Activated B cell treated with CpG ODN at 0.5 μM for 24 hours (primary cell): ENCODE measurements around the gene GDF7. TPM values are rescaled to one million over a fixed set of nuclear protein-coding genes. Genes with fewer than 3 reads are reported as not detected.

Experiments used
- ATAC-seq: fragments of 200-7000 bp; cut with Tn5 transposase; one replicate; pipeline ENCODE4 v1.10.0; 2021; ENCODE audit warnings: low read depth, mild to moderate bottlenecking, moderate library complexity
- CTCF ChIA-PET: fragments of 350-600 bp; sonication (Branson Sonifier 250); formaldehyde crosslinking; loops from one replicate; lab custom pipeline; 2021; ENCODE audit warnings: antibody characterized with exemption; lab: Charles Lee
- POLR2A ChIA-PET: fragments of 350-600 bp; sonication (Branson Sonifier 250); formaldehyde crosslinking; loops from one replicate; lab custom pipeline; 2021; ENCODE audit warnings: antibody characterized with exemption; lab: Charles Lee
- DNase-seq: peaks from one replicate; pipeline ENCODE4 v3.0.0; 2022
- H3K27ac Mint-ChIP-seq: one replicate; pipeline ENCODE4 v1.8.0; 2020; ENCODE audit warnings: mixed read lengths
- H3K27me3 Mint-ChIP-seq: one replicate; pipeline ENCODE4 v1.8.0; 2021; ENCODE audit warnings: mixed read lengths
- H3K36me3 Mint-ChIP-seq: one replicate; pipeline ENCODE4 v1.8.0; 2021; ENCODE audit warnings: low read depth, mixed read lengths
- H3K4me1 Mint-ChIP-seq: one replicate; pipeline ENCODE4 v1.8.0; 2021; ENCODE audit warnings: mixed read lengths
- H3K4me3 Mint-ChIP-seq: one replicate; pipeline ENCODE4 v1.8.0; 2020; ENCODE audit warnings: mild to moderate bottlenecking, mixed read lengths
- H3K9me3 Mint-ChIP-seq: one replicate; pipeline ENCODE4 v1.8.0; 2020; ENCODE audit warnings: mixed read lengths
- intact Hi-C: fragments of 100-400 bp; cut with micrococcal nuclease; formaldehyde crosslinking; loops from one replicate; pipeline ENCODE4 v1.15.1; 2024
- total RNA-seq: library from RNA; stranded (reverse); gene quantifications from 2 replicates; pipeline ENCODE4 v1.2.3, GENCODE V29; 2022
- TF ChIP-seq, protein P1 (sequence below): fragments of 200-600 bp; IDR thresholded peaks from one replicate; pipeline ENCODE4 v1.8.0; 2022; ENCODE audit warnings: antibody characterized with exemption, mild to moderate bottlenecking

Gene GDF7
- total RNA-seq, 1 donor from 2014 or later, result 6.7 TPM

DNA sequence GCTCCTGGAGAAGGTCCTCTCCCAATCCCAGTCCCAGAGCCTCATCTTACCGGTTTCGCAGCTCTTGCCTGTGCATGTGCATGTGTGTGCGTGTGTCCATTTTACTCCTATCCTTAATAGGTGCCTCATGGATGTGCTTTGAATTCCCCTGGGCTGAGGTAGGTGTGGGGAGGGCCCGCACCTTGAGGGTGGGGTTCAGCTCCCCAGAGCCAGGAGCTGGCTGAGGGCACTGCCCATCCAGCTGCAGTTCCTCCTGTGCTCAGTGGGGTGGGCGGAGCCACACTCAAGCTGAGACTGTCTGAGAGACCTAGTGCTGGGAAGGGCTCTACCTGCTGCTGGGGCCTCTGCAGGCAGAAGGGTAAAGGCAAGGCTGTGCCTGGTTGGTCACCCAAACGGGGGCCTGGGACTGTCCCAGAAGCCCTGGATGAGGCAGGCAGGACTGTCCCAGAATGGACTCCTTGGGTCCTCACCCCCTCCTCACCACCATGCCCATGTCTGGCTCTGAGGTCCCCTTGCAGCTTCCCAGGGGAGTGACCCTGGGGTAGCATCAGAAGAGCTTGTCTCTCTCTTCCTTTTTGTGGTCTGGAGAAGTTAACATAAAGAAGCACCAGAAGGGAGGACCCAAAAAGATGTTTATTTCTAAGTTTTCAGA lies 8.9 kb downstream of the GDF7 start:
- TF ChIP-seq, protein P1, sequence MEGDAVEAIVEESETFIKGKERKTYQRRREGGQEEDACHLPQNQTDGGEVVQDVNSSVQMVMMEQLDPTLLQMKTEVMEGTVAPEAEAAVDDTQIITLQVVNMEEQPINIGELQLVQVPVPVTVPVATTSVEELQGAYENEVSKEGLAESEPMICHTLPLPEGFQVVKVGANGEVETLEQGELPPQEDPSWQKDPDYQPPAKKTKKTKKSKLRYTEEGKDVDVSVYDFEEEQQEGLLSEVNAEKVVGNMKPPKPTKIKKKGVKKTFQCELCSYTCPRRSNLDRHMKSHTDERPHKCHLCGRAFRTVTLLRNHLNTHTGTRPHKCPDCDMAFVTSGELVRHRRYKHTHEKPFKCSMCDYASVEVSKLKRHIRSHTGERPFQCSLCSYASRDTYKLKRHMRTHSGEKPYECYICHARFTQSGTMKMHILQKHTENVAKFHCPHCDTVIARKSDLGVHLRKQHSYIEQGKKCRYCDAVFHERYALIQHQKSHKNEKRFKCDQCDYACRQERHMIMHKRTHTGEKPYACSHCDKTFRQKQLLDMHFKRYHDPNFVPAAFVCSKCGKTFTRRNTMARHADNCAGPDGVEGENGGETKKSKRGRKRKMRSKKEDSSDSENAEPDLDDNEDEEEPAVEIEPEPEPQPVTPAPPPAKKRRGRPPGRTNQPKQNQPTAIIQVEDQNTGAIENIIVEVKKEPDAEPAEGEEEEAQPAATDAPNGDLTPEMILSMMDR, result no peak
- peaks cover 73% of the 10 kb centered on the region for H3K4me1 Mint-ChIP-seq
- ATAC-seq (peak; percentile 82), DNase-seq (peak; percentile 51)
- H3K27ac Mint-ChIP-seq, result peak overlapping the region; percentile 94
- H3K36me3 Mint-ChIP-seq, result peaks cover 14% of the 10 kb centered on the region
- intact Hi-C loops, result loop anchor here (1.0 to 2.0 kb wide), 2 partner anchors 9 to 15 kb away; partner anchors contain the start of gene GDF7
- CTCF ChIA-PET, result interaction anchor here (0.6 to 5.0 kb wide), 14 partner anchors 9 to 289 kb away, joined by 3 to 69 read pairs (median 3); partner anchors contain the start of genes GDF7 and HS1BP3
- H3K4me3 Mint-ChIP-seq, result peak overlapping the region; percentile 64
- no peaks in the 10 kb centered on the region for H3K9me3 Mint-ChIP-seq
- H3K27me3 Mint-ChIP-seq, result no peaks in the 10 kb centered on the region
- POLR2A ChIA-PET, result interaction anchor here (0.8 to 5.4 kb wide), 7 partner anchors 9 to 147 kb away, joined by 3 to 116 read pairs (median 15); partner anchors contain the start of genes GDF7, HS1BP3 and LDAH

DNA sequence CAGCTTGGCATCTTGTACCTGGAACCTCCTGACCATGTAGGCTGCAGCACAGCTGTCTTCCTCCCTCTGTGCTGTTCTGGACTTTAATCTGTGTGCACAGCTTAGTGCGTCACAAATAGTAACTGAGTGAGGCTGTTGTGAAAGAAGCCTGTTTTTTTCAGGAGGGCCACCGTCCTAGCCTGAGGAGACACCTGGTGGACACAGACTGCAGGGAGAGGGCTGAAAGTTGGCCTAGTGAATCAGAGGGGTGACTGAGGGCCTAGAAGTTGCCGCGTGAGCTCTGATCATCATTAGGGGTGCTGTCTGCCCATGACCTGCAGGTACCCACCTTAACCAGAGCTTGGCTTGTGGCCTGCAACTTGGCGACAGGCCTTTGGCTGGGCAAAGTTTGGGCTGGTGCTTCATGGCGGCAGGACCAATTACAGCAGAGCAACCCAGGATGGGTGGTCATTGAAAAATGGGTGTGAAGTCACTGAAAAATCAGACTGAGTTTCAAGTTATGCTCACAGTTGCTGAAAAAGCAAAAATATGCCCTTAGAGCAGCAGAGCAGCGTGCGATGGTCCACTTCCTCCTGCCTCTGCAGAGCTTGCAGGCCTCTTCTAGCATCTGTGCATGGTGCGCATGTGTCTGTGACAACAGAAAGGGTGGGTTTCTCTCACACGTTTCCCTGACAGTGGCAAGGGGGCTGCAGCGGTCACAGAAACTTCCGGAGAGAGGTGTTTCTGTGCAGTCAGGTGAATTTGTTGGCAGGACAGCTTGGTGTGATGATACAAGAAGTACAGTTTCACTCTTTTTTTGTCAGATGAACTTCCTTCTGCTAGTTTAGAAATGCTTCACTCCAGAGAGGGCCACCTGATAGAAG lies 9.6 kb downstream of the GDF7 start:
- Mint-ChIP-seq H3K9me3 (no peaks in the 10 kb centered on the region), H3K4me1 (peaks cover 70% of the 10 kb centered on the region), H3K27ac (peak overlapping the region; percentile 94), H3K4me3 (peak overlapping the region; percentile 64), H3K27me3 (no peaks in the 10 kb centered on the region), H3K36me3 (peaks cover 15% of the 10 kb centered on the region)
- no peak for DNase-seq
- POLR2A ChIA-PET, result interaction anchor here (0.8 to 5.4 kb wide), 8 partner anchors 10 to 230 kb away, joined by 4 to 116 read pairs (median 11); partner anchors contain the start of genes GDF7, HS1BP3, LDAH and RHOB
- TF ChIP-seq, protein P1, result no peak
- peak; percentile 72 for ATAC-seq
- CTCF ChIA-PET, result interaction anchor here (0.6 to 5.0 kb wide), 20 partner anchors 8 to 289 kb away, joined by 3 to 69 read pairs (median 4); partner anchors contain the start of genes GDF7 and HS1BP3
- intact Hi-C loops, result loop anchor here (1.0 to 2.0 kb wide), 3 partner anchors 9 to 146 kb away; partner anchors contain the start of gene GDF7

DNA sequence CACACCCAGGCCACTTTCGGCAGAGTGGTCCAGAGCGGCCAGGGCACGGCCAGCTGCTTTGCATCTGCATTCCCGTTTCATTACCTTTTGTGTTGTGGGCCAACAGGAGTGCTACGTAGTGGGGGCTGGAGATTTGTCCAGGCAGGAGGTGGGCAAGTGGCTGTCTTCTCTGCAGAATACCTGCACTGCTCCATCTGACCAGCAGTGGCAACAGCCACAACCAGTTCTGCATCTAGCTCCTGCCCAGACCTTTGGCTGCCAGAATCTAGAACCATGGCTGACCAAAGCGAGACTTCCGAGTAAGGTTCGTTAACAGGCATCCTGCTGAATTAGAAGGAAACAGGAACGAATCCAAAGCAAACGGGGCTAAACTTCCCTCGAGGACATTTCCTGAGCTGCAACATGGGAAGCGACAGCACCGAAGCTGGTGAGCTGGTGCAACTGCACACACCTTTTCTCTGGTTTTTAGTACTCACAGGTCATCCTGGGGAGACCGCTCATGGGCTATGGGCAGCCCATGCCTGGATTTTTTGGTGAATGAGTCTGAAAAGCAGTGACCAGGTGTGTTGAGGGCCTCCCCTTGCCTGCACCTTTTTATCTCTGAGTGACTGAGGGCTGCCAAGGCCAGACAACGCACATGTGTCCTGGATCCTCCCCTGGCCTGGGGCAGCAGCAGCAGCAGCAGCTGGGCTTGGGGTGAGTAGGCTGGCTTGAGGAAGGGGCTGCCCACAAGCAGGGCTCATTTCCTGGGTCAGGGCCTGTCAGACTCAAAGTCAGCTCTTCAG lies 10.5 kb downstream of the GDF7 start:
- ChIA-PET POLR2A (interaction anchor here (0.7 to 5.4 kb wide), 8 partner anchors 11 to 231 kb away, joined by 3 to 116 read pairs (median 11); partner anchors contain the start of genes GDF7, HS1BP3, LDAH and RHOB), CTCF (interaction anchor here (0.6 to 5.0 kb wide), 16 partner anchors 12 to 288 kb away, joined by 3 to 69 read pairs (median 4); partner anchors contain the start of genes GDF7 and HS1BP3)
- Mint-ChIP-seq H3K27me3 (no peaks in the 10 kb centered on the region), H3K4me1 (peaks cover 65% of the 10 kb centered on the region), H3K36me3 (peaks cover 23% of the 10 kb centered on the region), H3K9me3 (no peaks in the 10 kb centered on the region), H3K4me3 (peak overlapping the region; percentile 64), H3K27ac (peak overlapping the region; percentile 94)
- DNase-seq (no peak), ATAC-seq (peak; percentile 15)
- TF ChIP-seq, protein P1, result no peak
- intact Hi-C loops, result loop anchor here (1.0 to 2.0 kb wide), 2 partner anchors 17 to 145 kb away; no protein-coding TSS in a partner anchor

DNA sequence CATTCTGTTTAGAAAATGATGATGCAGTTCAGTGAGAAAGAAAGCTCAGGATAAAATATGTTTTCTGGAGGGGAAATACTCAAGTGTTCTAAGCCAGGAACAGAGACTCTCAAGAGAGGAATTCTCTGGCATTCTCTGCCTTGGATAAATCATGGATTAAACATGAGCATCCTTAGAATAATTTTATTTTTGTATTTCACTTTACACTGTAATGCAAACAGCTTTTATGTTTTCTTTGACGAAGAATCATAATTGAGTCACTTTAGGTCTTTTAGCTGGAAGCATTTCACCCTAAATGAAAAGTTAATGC lies 11.1 kb downstream of the GDF7 start:
- intact Hi-C loops, result no loop called here
- Mint-ChIP-seq H3K4me3 (no peak overlapping the region), H3K27me3 (no peaks in the 10 kb centered on the region)

More for the DNA sequence above, 11.1 kb downstream of the GDF7 start:
- Mint-ChIP-seq H3K9me3 (no peaks in the 10 kb centered on the region), H3K36me3 (peaks cover 26% of the 10 kb centered on the region), H3K27ac (peak overlapping the region; percentile 94), H3K4me1 (peaks cover 60% of the 10 kb centered on the region)
- ChIA-PET POLR2A (interaction anchor here (0.7 to 5.4 kb wide), 5 partner anchors 12 to 231 kb away, joined by 3 to 116 read pairs (median 5); partner anchors contain the start of genes GDF7, HS1BP3 and RHOB), CTCF (interaction anchor here (0.6 to 5.0 kb wide), 13 partner anchors 13 to 287 kb away, joined by 3 to 69 read pairs (median 4); partner anchors contain the start of genes GDF7 and HS1BP3)
- DNase-seq (no peak), ATAC-seq (no peak)
- TF ChIP-seq, protein P1, result no peak
